Calu3 (cell line): ENCODE results near the gene SLC9A3. TPM values are rescaled to one million over a fixed set of nuclear protein-coding genes. Genes with fewer than 3 reads are reported as not detected.

Experiments used
- BruUV-seq: library from RNA; stranded (reverse); fragments of 400-500 nt; replicated peaks from 2 replicates; lab custom pipeline; 2021; lab: Mats Ljungman, UMichigan
- CTCF ChIA-PET: fragments of 300-600 bp; sonication (Branson Sonifier 250); formaldehyde crosslinking; loops from one replicate; lab custom pipeline; 2022; ENCODE audit warnings: antibody characterized with exemption; lab: Charles Lee
- DNase-seq: peaks from one replicate; pipeline ENCODE4 v3.0.0; 2022
- H3K27ac Mint-ChIP-seq: one replicate; pipeline ENCODE4 v1.8.0; 2022; ENCODE audit warnings: mixed read lengths; ENCODE audit not compliant: unreplicated experiment
- H3K27me3 Mint-ChIP-seq: one replicate; pipeline ENCODE4 v1.8.0; 2022; ENCODE audit warnings: mixed read lengths; ENCODE audit not compliant: unreplicated experiment
- H3K36me3 Mint-ChIP-seq: one replicate; pipeline ENCODE4 v1.8.0; 2022; ENCODE audit warnings: mild to moderate bottlenecking, moderate library complexity, mixed read lengths; ENCODE audit not compliant: insufficient read depth, unreplicated experiment
- H3K4me1 Mint-ChIP-seq: one replicate; pipeline ENCODE4 v1.8.0; 2022; ENCODE audit warnings: mild to moderate bottlenecking, low read depth, mixed read lengths; ENCODE audit not compliant: unreplicated experiment
- H3K4me3 Mint-ChIP-seq: one replicate; pipeline ENCODE4 v1.8.0; 2022; ENCODE audit warnings: mild to moderate bottlenecking, low read depth, moderate library complexity, mixed read lengths; ENCODE audit not compliant: unreplicated experiment
- H3K9me3 Mint-ChIP-seq: one replicate; pipeline ENCODE4 v1.8.0; 2022; ENCODE audit warnings: low read depth, mixed read lengths; ENCODE audit not compliant: unreplicated experiment
- intact Hi-C: fragments of 100-400 bp; cut with micrococcal nuclease; formaldehyde crosslinking; loops from one replicate; pipeline ENCODE4 v1.10.0; 2022; ENCODE audit not compliant: unreplicated experiment
- total RNA-seq: library from RNA; stranded (reverse); gene quantifications from 2 replicates; pipeline ENCODE4 v1.2.3, GENCODE V29; 2022
- TF ChIP-seq, protein P1 (sequence below): fragments of 200-600 bp; IDR thresholded peaks from one replicate; pipeline ENCODE4 v1.8.0; 2022; ENCODE audit warnings: antibody characterized with exemption; ENCODE audit not compliant: unreplicated experiment

SLC9A3 gene
- total RNA-seq, 1 experiment from 2014 or later: 1.1 TPM

DNA sequence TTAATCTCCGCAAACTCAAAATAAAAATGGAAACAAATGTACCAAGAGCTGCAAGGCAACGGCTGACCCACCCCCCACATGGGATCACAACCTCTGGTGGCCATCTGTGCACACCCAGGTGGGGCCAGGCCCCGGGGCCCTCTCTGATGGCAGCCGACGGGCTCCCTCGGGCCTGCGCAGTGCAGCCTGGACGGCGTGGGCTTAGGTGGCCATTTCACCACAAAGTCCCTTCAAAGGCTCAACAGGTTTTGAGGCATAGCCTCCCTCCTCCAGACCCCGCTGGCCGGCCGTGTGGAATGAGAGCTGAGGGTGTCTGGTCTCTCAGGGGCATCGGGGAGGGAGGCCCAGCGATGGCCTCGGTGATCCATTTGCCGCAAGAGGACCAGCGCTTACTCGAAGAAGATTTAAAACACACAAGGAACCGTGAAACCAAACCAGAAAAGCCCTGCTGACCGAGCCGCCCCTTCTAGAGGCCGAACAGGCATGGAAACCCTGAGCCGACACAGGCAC lies 45.2 kb upstream of the SLC9A3 start:
- Mint-ChIP-seq H3K4me1 (no peaks in the 10 kb centered on the region), H3K27me3 (peaks cover 53% of the 10 kb centered on the region), H3K9me3 (no peaks in the 10 kb centered on the region), H3K27ac (no peak overlapping the region), H3K36me3 (no peaks in the 10 kb centered on the region), H3K4me3 (no peak overlapping the region)
- TF ChIP-seq, protein P1, sequence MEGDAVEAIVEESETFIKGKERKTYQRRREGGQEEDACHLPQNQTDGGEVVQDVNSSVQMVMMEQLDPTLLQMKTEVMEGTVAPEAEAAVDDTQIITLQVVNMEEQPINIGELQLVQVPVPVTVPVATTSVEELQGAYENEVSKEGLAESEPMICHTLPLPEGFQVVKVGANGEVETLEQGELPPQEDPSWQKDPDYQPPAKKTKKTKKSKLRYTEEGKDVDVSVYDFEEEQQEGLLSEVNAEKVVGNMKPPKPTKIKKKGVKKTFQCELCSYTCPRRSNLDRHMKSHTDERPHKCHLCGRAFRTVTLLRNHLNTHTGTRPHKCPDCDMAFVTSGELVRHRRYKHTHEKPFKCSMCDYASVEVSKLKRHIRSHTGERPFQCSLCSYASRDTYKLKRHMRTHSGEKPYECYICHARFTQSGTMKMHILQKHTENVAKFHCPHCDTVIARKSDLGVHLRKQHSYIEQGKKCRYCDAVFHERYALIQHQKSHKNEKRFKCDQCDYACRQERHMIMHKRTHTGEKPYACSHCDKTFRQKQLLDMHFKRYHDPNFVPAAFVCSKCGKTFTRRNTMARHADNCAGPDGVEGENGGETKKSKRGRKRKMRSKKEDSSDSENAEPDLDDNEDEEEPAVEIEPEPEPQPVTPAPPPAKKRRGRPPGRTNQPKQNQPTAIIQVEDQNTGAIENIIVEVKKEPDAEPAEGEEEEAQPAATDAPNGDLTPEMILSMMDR: no peak
- DNase-seq: no peak
- CTCF ChIA-PET: no interaction called here
- intact Hi-C loops: no loop called here
- BruUV-seq: no TSS peak

DNA sequence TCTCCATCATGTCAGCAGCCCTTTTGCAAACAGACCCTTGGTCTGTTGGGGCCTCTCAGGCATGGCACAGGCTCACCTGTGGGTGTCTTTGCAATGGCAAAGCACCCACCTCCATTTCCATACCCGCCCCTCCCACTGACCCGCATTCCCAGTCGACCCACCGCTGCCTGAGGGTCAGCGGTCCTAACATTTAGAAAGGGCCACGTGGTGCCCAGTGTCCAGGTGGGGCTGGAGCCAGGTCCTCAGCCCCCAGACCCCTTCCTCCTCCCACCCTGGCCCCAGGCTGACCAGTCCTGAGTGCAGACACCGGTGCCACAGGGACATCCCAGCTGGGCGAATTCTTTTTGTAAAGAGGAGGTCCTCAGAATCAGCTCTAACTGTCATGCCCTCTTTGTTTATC lies 44.6 kb upstream of the SLC9A3 start:
- Mint-ChIP-seq H3K4me3 (no peak overlapping the region), H3K36me3 (no peaks in the 10 kb centered on the region), H3K4me1 (no peaks in the 10 kb centered on the region), H3K27ac (no peak overlapping the region), H3K9me3 (no peaks in the 10 kb centered on the region), H3K27me3 (peaks cover 47% of the 10 kb centered on the region)
- no TSS peak for BruUV-seq
- TF ChIP-seq, protein P1: no peak
- CTCF ChIA-PET: no interaction called here
- DNase-seq: no peak
- intact Hi-C loops: no loop called here

DNA sequence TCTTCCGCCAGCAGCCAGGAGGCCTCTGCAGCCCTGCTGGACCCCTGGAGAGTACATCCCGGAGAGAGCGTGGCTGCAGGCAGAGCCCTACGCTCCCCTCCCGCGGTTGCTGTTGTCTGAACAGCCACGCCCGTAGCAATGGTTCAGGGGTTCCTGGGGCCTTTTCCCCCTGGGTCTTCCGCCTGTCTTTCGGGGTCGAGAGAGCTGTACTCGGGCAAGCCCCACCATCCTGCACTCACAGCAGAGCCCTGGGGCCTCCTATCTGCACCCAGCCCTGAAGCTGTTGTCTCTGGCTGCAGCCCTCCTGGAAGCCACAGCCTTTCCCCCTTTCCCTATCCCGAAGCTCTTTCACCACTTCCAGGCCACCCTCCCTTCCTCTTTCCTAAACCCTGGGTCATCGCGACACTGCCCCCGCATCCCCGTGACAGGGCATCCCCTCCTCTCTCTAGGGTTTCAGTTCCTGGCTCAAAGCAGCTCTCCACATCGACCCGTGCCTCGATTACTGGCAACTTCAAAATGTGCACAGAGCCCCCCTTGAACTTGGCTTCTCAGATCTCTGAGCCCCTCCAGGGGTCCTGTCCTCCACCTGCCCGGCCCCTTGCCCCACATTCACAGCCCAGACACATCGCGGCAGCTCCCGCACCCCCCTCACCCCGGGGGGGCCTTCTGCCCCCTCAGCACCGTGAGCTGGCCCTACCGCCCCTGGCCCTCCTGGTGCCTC lies 44.0 kb upstream of the SLC9A3 start:
- CTCF ChIA-PET: no interaction called here
- Mint-ChIP-seq H3K36me3 (no peaks in the 10 kb centered on the region), H3K27me3 (peaks cover 42% of the 10 kb centered on the region), H3K9me3 (no peaks in the 10 kb centered on the region), H3K27ac (no peak overlapping the region), H3K4me3 (no peak overlapping the region), H3K4me1 (no peaks in the 10 kb centered on the region)
- TF ChIP-seq, protein P1: no peak
- intact Hi-C loops: no loop called here
- no TSS peak for BruUV-seq
- DNase-seq: no peak

DNA sequence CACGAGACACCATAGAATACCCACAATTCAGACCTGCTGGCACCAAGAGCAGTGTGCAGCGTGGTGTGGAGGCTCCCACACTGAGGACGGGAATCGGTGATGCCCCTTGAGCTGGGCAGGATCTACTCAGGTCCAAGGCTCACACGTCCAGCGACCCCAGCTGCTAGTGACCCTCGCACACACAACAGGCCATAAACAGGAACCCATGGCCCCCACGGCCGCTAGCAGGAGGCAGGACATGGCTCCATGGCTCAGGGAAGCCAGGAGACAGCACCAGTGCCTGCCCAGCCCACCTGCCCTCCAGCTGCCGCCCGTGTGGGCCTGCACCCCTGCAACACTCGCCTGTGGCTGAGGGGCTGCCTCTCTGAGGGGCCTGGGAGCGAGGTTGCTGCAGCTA lies 43.4 kb upstream of the SLC9A3 start:
- no TSS peak for BruUV-seq
- no peaks in the 10 kb centered on the region for H3K9me3 Mint-ChIP-seq
- H3K27me3 Mint-ChIP-seq: peaks cover 37% of the 10 kb centered on the region
- H3K4me3 Mint-ChIP-seq: no peak overlapping the region
- intact Hi-C loops: no loop called here
- no peaks in the 10 kb centered on the region for H3K36me3 Mint-ChIP-seq
- H3K27ac Mint-ChIP-seq: no peak overlapping the region
- no peak for DNase-seq
- TF ChIP-seq, protein P1: no peak
- H3K4me1 Mint-ChIP-seq: no peaks in the 10 kb centered on the region
- CTCF ChIA-PET: interaction anchor here (0.6 kb wide), 1 partner anchor 24 kb away, joined by 4 read pairs; no protein-coding TSS in a partner anchor
